Ammon's horn (tissue), 1 donor: ENCODE results near the gene HSPA9.

Experiments
- DNase-seq: peaks from one replicate; pipeline ENCODE4 v3.0.0-alpha.2; 2016; ENCODE audit warnings: low spot score

The HSPA9 gene

GRCh38 chr5:138595180-138595795 is 20.1 kb upstream of the HSPA9 start:
- no peak for DNase-seq

GRCh38 chr5:138594305-138595058 is 19.3 kb upstream of the HSPA9 start:
- DNase-seq, result no peak

- no peak for DNase-seq
Observed at GRCh38 chr5:138588013-138588788, 13.0 kb upstream of the HSPA9 start.

- DNase-seq, result no peak
Observed at GRCh38 chr5:138585157-138585556, 10.0 kb upstream of the HSPA9 start.

GRCh38 chr5:138583984-138584637 is 8.9 kb upstream of the HSPA9 start:
- no peak for DNase-seq

- DNase-seq, result no peak
Observed at GRCh38 chr5:138582959-138583358, 7.8 kb upstream of the HSPA9 start.

GRCh38 chr5:138580777-138581176 is 5.6 kb upstream of the HSPA9 start:
- no peak for DNase-seq

GRCh38 chr5:138580001-138580400 is 4.8 kb upstream of the HSPA9 start:
- no peak for DNase-seq

- no peak for DNase-seq
Observed at GRCh38 chr5:138579517-138579863, 4.3 kb upstream of the HSPA9 start.

GRCh38 chr5:138577452-138577851 is 2.3 kb upstream of the HSPA9 start:
- no peak for DNase-seq

- DNase-seq, result no peak
Observed at GRCh38 chr5:138574744-138575193, 432 bp downstream of the HSPA9 start.

- no peak for DNase-seq
Observed at GRCh38 chr5:138573949-138574670, 1.1 kb downstream of the HSPA9 start.

- no peak for DNase-seq
Observed at GRCh38 chr5:138573223-138573622, 2.0 kb downstream of the HSPA9 start.

GRCh38 chr5:138570871-138571270 is 4.3 kb downstream of the HSPA9 start:
- no peak for DNase-seq

GRCh38 chr5:138569782-138570181 is 5.4 kb downstream of the HSPA9 start:
- DNase-seq, result no peak

- no peak for DNase-seq
Observed at GRCh38 chr5:138568061-138568824, 7.0 kb downstream of the HSPA9 start.

- DNase-seq, result no peak
Observed at GRCh38 chr5:138566792-138567191, 8.4 kb downstream of the HSPA9 start.

GRCh38 chr5:138565100-138565821 is 9.9 kb downstream of the HSPA9 start:
- DNase-seq, result no peak

GRCh38 chr5:138564242-138564641 is 11.0 kb downstream of the HSPA9 start:
- no peak for DNase-seq

GRCh38 chr5:138563340-138564118 is 11.7 kb downstream of the HSPA9 start:
- no peak for DNase-seq
